ENCODE measurements around the gene RINL. TPM values are rescaled to one million over a fixed set of nuclear protein-coding genes. Genes with fewer than 3 reads are reported as not detected.

RINL gene
- total RNA-seq, 2 experiments from 2014 or later = 79.9 to 82.2 TPM

- POLR2A ChIA-PET = interaction anchor here (0.6 to 2.7 kb wide), 22 partner anchors 9 to 550 kb away, joined by 3 to 37 read pairs (median 4); partner anchors contain the start of genes ACTN4, ECH1, EIF3K and MED29
- DNase-seq = peak; percentile 40
These were observed 36.2 kb downstream of the RINL start for GRCh38 chr19:38841787-38842438.

GRCh38 chr19:38841180-38841766, 36.8 kb downstream of the RINL start:
- CTCF ChIA-PET = interaction anchor here (1.0 to 2.1 kb wide), 6 partner anchors 10 to 89 kb away, joined by 3 to 11 read pairs (median 6); partner anchors contain the start of genes ECH1, MRPS12 and SARS2
- H3K4me3 Mint-ChIP-seq = peak overlapping the region; percentile 53

More at GRCh38 chr19:38841787-38842438, 36.2 kb downstream of the RINL start:
- Mint-ChIP-seq H3K4me1 (peaks cover 73% of the 10 kb centered on the region), H3K9me3 (no peaks in the 10 kb centered on the region), H3K27ac (peak overlapping the region; percentile 93), H3K27me3 (no peaks in the 10 kb centered on the region), H3K36me3 (ENCODE audit: low read depth) (peaks cover 94% of the 10 kb centered on the region), H3K4me3 (peak overlapping the region; percentile 53)
- CTCF ChIA-PET = interaction anchor here (0.7 to 1.6 kb wide), 14 partner anchors 9 to 439 kb away, joined by 3 to 11 read pairs (median 4); partner anchors contain the start of genes ECH1, FAM98C, MRPS12 and SARS2

GRCh38 chr19:38840583-38840968, 37.5 kb downstream of the RINL start:
- no peak overlapping the region for H3K4me3 Mint-ChIP-seq
- H3K36me3 Mint-ChIP-seq (ENCODE audit: low read depth) = peaks cover 93% of the 10 kb centered on the region
- POLR2A ChIA-PET = interaction anchor here (1.2 to 2.7 kb wide), 3 partner anchors 9 to 38 kb away, joined by 4 to 37 read pairs (median 7); partner anchors contain the start of genes ECH1 and RINL
- H3K9me3 Mint-ChIP-seq = no peaks in the 10 kb centered on the region
- DNase-seq = no peak
- no peaks in the 10 kb centered on the region for H3K27me3 Mint-ChIP-seq
- peaks cover 62% of the 10 kb centered on the region for H3K4me1 Mint-ChIP-seq
- CTCF ChIA-PET = interaction anchor here (1.0 to 2.1 kb wide), 2 partner anchors 9 to 90 kb away, joined by 3 to 6 read pairs; partner anchors contain the start of genes ECH1, MRPS12 and SARS2
- H3K27ac Mint-ChIP-seq = peak overlapping the region; percentile 93

More at GRCh38 chr19:38841180-38841766, 36.8 kb downstream of the RINL start:
- Mint-ChIP-seq H3K4me1 (peaks cover 69% of the 10 kb centered on the region), H3K27ac (peak overlapping the region; percentile 93), H3K9me3 (no peaks in the 10 kb centered on the region), H3K36me3 (ENCODE audit: low read depth) (peaks cover 95% of the 10 kb centered on the region), H3K27me3 (no peaks in the 10 kb centered on the region)
- POLR2A ChIA-PET = interaction anchor here (0.6 to 2.7 kb wide), 12 partner anchors 9 to 225 kb away, joined by 3 to 37 read pairs (median 6); partner anchors contain the start of genes ECH1, EIF3K and RINL
- no peak for DNase-seq

- no peaks in the 10 kb centered on the region for H3K27me3 Mint-ChIP-seq
- H3K9me3 Mint-ChIP-seq = no peaks in the 10 kb centered on the region
- POLR2A ChIA-PET = interaction anchor here (1.2 to 2.8 kb wide), 5 partner anchors 8 to 39 kb away, joined by 3 to 37 read pairs (median 7); partner anchors contain the start of genes ECH1 and RINL
- H3K4me3 Mint-ChIP-seq = no peak overlapping the region
- DNase-seq = no peak
- CTCF ChIA-PET = interaction anchor here (1.0 to 2.1 kb wide), 3 partner anchors 8 to 90 kb away, joined by 3 to 6 read pairs (median 5); partner anchors contain the start of genes ECH1, MRPS12 and SARS2
- peak overlapping the region; percentile 44 for H3K27ac Mint-ChIP-seq
- H3K36me3 Mint-ChIP-seq (ENCODE audit: low read depth) = peaks cover 93% of the 10 kb centered on the region
- peaks cover 58% of the 10 kb centered on the region for H3K4me1 Mint-ChIP-seq
These were observed 38.1 kb downstream of the RINL start for GRCh38 chr19:38839816-38840582.

DNA sequence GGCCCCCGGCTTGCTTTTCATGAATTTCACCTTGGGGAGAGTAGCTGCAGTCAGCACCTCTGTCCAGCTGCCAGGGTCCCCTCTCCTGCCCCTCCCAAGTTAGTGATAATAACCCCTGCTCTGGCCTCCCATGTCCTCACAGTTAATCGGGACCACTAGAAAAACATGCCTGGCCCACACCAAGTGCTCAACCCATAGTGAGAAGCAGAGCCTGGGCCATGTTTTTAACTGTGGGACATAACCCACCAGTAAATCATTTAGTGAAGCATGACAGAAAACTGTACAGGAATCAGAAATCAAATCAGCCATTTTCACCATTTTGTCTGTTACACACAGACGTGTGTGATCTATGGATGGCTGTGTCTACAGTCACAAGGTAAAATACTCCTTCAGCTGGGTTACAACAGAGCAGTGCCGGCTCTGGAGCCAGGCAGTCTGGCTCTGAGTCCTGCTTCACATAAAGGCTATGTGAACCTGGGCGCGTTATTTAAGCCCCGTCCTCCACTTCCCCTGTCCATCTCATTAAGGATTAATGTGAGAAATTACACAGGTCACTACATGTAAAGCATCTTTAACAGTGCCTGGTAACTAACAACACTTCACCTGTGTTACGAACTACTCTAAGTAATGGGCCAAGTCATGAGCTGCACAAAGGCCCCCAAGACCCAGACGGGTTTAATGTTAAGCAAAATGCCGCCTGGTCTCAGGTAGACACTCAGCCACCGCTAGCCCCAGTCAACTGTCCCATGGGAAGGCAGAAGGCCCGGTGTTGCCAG, 38.9 kb downstream of the RINL start:
- POLR2A ChIA-PET = interaction anchor here (0.7 to 2.8 kb wide), 6 partner anchors 8 to 325 kb away, joined by 3 to 11 read pairs (median 3); partner anchors contain the start of gene HNRNPL
- H3K4me1 Mint-ChIP-seq = peaks cover 52% of the 10 kb centered on the region
- H3K36me3 Mint-ChIP-seq (ENCODE audit: low read depth) = peaks cover 85% of the 10 kb centered on the region
- H3K27me3 Mint-ChIP-seq = no peaks in the 10 kb centered on the region
- no peaks in the 10 kb centered on the region for H3K9me3 Mint-ChIP-seq
- H3K4me3 Mint-ChIP-seq = no peak overlapping the region
- peak overlapping the region; percentile 61 for H3K27ac Mint-ChIP-seq
- no peak for DNase-seq
- CTCF ChIA-PET = interaction anchor here (2.1 kb wide), 2 partner anchors 69 to 91 kb away, joined by 5 to 6 read pairs; partner anchors contain the start of genes MRPS12 and SARS2

DNA sequence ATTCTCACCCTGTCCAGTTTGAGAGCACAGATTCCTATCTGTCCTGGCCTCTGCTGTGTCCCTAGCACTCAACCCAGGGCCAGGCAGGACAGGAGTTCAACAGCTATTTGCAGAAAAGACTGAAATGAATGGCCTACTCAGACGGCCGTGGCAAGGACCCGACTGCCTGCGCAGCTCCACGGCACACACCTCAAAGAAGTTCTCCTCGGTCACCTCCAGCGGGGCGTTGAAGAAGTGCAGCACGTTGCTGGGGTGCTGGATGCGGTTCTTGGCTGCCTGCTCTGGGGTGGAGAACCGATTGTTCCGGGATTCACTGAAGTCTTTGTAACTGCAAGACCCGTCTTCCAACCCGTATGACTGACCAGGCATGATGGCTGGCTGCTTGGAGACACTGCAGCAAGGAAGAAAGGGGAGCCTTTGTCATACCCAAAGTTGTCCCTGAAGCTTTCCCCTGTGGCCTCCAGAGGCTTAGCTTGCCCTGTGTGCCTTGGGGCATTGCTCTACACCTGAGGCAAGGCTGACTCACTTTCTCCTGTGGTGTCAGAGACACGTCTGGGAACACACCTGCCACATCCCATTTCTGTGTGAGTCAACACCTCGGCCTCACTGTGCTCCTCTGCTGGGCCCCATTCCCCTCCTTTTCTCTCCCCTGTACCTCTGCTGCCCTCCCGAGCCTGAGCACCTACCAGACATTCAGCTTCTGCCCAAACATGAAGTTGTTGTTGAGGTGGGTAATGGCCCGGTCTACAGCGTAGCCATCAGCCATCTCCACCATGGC, 39.7 kb downstream of the RINL start:
- Mint-ChIP-seq H3K27me3 (no peaks in the 10 kb centered on the region), H3K9me3 (no peaks in the 10 kb centered on the region), H3K36me3 (ENCODE audit: low read depth) (peaks cover 77% of the 10 kb centered on the region), H3K27ac (peak overlapping the region; percentile 61), H3K4me3 (no peak overlapping the region), H3K4me1 (peaks cover 48% of the 10 kb centered on the region)
- ChIA-PET POLR2A (interaction anchor here (0.7 to 2.8 kb wide), 8 partner anchors 9 to 325 kb away, joined by 3 to 11 read pairs (median 3); partner anchors contain the start of gene HNRNPL), CTCF (interaction anchor here (2.1 kb wide), 1 partner anchor 69 kb away, joined by 5 read pairs; no protein-coding TSS in a partner anchor)
- DNase-seq = peak; percentile 32

GRCh38 chr19:38837656-38838121, 40.4 kb downstream of the RINL start:
- CTCF ChIA-PET = interaction anchor here (2.1 kb wide), 1 partner anchor 68 kb away, joined by 5 read pairs; no protein-coding TSS in a partner anchor
- DNase-seq = no peak
- POLR2A ChIA-PET = interaction anchor here (0.9 to 2.8 kb wide), 4 partner anchors 10 to 112 kb away, joined by 3 to 11 read pairs (median 5); partner anchors contain the start of gene HNRNPL
- Mint-ChIP-seq H3K36me3 (ENCODE audit: low read depth) (peaks cover 70% of the 10 kb centered on the region), H3K9me3 (no peaks in the 10 kb centered on the region), H3K27ac (peak overlapping the region; percentile 11), H3K4me1 (peaks cover 45% of the 10 kb centered on the region), H3K4me3 (no peak overlapping the region), H3K27me3 (no peaks in the 10 kb centered on the region)

- ChIA-PET CTCF (no interaction called here), POLR2A (interaction anchor here (1.0 to 2.8 kb wide), 2 partner anchors 10 to 112 kb away, joined by 3 to 11 read pairs; no protein-coding TSS in a partner anchor)
- H3K27ac Mint-ChIP-seq = peak overlapping the region; percentile 52
- peaks cover 43% of the 10 kb centered on the region for H3K4me1 Mint-ChIP-seq
- H3K9me3 Mint-ChIP-seq = no peaks in the 10 kb centered on the region
- no peak for DNase-seq
- H3K4me3 Mint-ChIP-seq = no peak overlapping the region
- H3K36me3 Mint-ChIP-seq (ENCODE audit: low read depth) = peaks cover 64% of the 10 kb centered on the region
- no peaks in the 10 kb centered on the region for H3K27me3 Mint-ChIP-seq
These were observed 41.0 kb downstream of the RINL start for GRCh38 chr19:38836983-38837626.

DNA sequence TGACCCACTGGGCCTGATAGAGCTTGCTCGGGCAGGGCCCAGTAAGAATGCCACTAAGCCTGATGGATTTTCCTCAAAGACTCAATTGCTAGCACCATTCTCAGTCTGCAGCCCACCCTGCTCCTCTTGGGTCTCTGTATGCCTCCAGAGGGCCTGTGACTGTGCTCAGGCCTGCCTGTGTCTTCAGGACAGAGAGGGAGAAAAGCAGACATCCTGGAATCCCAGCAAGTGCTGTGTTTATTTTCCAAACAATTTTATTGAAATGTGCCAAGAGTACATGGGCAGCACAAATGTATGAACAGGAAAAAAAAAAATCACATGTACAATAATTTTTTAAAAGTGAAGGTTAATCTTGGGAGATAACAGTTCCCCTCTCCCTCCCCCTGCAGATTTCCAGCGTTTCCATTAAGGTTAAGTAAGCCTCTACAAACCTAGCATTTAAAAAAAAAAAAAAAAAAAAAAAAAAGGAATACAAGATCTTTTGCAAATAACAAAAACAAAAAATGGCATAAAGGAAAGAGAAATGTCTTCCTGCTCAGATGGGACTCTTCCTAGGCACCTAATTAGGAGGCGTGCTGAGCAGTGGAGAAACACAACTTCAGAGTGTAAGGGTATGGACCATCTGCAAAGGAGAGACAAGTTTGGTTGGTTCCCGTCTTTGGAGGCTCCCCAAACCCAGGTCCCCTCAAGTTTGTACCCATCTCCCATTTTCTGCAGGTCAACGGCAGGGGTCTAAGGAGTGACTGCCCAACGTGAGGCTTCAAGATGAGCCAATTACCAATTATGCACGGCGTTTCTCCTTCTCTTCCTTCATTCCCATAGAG, 41.7 kb downstream of the RINL start:
- H3K36me3 Mint-ChIP-seq (ENCODE audit: low read depth) = peaks cover 57% of the 10 kb centered on the region
- CTCF ChIA-PET = no interaction called here

DNA sequence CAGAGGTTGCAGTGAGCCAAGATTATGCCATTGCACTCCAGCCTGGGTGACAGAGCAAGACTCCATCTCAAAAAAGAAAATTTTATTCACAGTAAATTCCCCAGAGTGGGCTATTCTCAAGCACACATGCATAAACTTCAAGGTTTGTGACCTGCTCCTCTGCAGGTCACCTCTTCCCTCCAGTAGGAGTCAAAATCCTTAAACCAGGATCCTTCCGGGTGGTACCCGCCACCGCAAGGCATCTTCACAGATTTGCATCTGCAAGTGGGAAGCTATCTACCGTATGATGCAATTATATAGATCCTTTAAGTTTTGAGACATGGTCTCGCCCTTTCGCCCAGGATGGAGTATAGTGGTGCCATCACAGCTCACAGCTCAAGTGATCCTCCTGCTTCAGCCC, 43.5 kb downstream of the RINL start:
- CTCF ChIA-PET = no interaction called here
- Mint-ChIP-seq H3K9me3 (no peaks in the 10 kb centered on the region), H3K4me1 (peaks cover 42% of the 10 kb centered on the region), H3K36me3 (ENCODE audit: low read depth) (peaks cover 53% of the 10 kb centered on the region), H3K4me3 (no peak overlapping the region), H3K27me3 (no peaks in the 10 kb centered on the region), H3K27ac (peak overlapping the region; percentile 45)
- DNase-seq = no peak
- POLR2A ChIA-PET = interaction anchor here (1.3 to 4.6 kb wide), 5 partner anchors 8 to 100 kb away, joined by 3 to 34 read pairs (median 4); no protein-coding TSS in a partner anchor

More for the DNA sequence above, 41.7 kb downstream of the RINL start:
- POLR2A ChIA-PET = interaction anchor here (0.8 to 1.1 kb wide), 2 partner anchors 8 to 22 kb away, joined by 3 to 4 read pairs; no protein-coding TSS in a partner anchor
- Mint-ChIP-seq H3K9me3 (no peaks in the 10 kb centered on the region), H3K4me1 (peaks cover 40% of the 10 kb centered on the region), H3K27ac (peak overlapping the region; percentile 52), H3K27me3 (no peaks in the 10 kb centered on the region), H3K4me3 (no peak overlapping the region)
- DNase-seq = no peak

Data from activated CD4-positive, alpha-beta memory T cell treated with anti-CD3 and anti-CD28 coated beads, Interleukin-2, amount 10 ng/mL, durations not matched to agents 7 days and 5 days (primary cell).